HEK293 (cell line): Measurements from ENCODE around the gene ODF2.

ENCODE experiments used
- TSHZ1 ChIP-seq: fragments of 450-650 bp; formaldehyde crosslinking; IDR thresholded peaks from 2 replicates; pipeline ENCODE4 v1.5.1; 2016; ENCODE audit warnings: missing biosample characterization, missing genetic modification characterization, borderline replicate concordance
- ZBTB7A ChIP-seq: fragments of 450-650 bp; formaldehyde crosslinking; IDR thresholded peaks from 2 replicates; pipeline ENCODE4 v1.5.1; 2016; ENCODE audit warnings: low read depth, missing biosample characterization, missing genetic modification characterization
- ZFP69B ChIP-seq: fragments of 450-650 bp; formaldehyde crosslinking; IDR thresholded peaks from 2 replicates; pipeline ENCODE4 v1.5.1; 2016; ENCODE audit warnings: missing biosample characterization, missing genetic modification characterization
- ZNF274 ChIP-seq, 2 experiments: fragments of 200-500 bp in 1 of 2; fragments of 450-650 bp in 1 of 2; sonication (Bioruptor generic) in 1 of 2; formaldehyde crosslinking in 1 of 2; IDR thresholded peaks; 2 replicates each; pipeline versions ENCODE4 v1.5.1 to v1.6.1; 2014 to 2016; ENCODE audit warnings: borderline replicate concordance in 1 of 2, inconsistent platforms in 1 of 2, low read length in 1 of 2, missing biosample characterization in 1 of 2, missing genetic modification characterization in 1 of 2
- ZNF76 ChIP-seq: fragments of 450-650 bp; formaldehyde crosslinking; IDR thresholded peaks from 2 replicates; pipeline ENCODE4; 2016; ENCODE audit warnings: low read depth, missing biosample characterization, missing genetic modification characterization, borderline replicate concordance
- TF ChIP-seq, protein P1 (sequence below): fragments of 450-650 bp; formaldehyde crosslinking; IDR thresholded peaks from 2 replicates; pipeline ENCODE4 v1.5.1; 2016; ENCODE audit warnings: missing biosample characterization, missing genetic modification characterization

- TF ChIP-seq, protein P1, sequence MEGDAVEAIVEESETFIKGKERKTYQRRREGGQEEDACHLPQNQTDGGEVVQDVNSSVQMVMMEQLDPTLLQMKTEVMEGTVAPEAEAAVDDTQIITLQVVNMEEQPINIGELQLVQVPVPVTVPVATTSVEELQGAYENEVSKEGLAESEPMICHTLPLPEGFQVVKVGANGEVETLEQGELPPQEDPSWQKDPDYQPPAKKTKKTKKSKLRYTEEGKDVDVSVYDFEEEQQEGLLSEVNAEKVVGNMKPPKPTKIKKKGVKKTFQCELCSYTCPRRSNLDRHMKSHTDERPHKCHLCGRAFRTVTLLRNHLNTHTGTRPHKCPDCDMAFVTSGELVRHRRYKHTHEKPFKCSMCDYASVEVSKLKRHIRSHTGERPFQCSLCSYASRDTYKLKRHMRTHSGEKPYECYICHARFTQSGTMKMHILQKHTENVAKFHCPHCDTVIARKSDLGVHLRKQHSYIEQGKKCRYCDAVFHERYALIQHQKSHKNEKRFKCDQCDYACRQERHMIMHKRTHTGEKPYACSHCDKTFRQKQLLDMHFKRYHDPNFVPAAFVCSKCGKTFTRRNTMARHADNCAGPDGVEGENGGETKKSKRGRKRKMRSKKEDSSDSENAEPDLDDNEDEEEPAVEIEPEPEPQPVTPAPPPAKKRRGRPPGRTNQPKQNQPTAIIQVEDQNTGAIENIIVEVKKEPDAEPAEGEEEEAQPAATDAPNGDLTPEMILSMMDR (tag by site-specific recombination): no peak
- TF ChIP-seq ZNF76 (tag by site-specific recombination) (no peak), TSHZ1 (tag by site-specific recombination) (no peak), ZBTB7A (tag by site-specific recombination) (no peak), ZFP69B (no peak), ZNF274 (IDR thresholded peaks at IDR 0.05; ENCODE audit: low read length) (no peak), ZNF274 (tag by site-specific recombination; IDR thresholded peaks at IDR 0.05; ENCODE audit: borderline replicate concordance) (no peak)
Observed at GRCh38 chr9:128479262-128479661, 23.5 kb downstream of the ODF2 start.
